ENCODE measurements around the gene SLC52A1.
A peak's percentile ranks its signal among the peaks of the same experiment; 100 is the strongest.
"Not testable (repeated sequence)": the region's sequence is repeated elsewhere in the genome, so short reads cannot be mapped to it uniquely, and the experiment has no call there.

The SLC52A1 gene

DNA sequence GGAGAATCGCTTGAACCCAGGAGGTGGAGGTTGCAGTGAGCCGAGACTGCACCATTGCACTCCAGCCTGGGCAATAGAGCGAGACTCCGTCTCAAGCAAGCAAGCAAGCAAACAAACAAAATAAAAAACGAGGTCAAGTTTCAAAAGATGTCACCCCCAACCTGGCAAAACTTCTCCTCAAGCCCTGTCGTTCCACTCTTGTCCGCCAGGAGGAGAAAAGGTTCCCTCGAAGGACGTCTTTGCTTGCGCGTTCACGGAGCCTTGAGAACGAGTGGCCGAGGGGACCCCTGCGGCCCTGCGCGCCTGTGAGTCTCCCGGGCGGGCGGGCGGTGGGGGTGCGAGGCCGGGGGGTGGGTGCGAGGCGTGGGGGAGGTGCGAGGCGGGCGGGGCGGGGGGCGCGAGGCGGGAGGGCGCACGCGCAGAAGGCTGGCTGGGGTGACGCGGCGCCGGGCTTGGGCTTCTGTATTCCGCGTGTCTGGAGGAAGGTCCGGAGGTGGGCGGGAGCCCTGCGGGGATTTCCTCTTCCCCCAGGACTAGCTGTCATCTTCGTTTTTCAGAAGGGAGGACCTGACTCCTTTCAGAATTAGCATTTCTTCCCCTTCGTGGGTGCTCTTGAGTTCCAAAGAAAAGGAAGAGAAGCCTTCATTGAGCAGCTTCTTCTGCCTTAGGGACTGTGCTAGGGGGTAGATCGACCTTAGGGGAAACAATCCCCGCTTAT lies 3.7 kb downstream of the SLC52A1 start:
- DNase-seq (ENCODE audit: low spot score), result peak; percentile 87

DNA sequence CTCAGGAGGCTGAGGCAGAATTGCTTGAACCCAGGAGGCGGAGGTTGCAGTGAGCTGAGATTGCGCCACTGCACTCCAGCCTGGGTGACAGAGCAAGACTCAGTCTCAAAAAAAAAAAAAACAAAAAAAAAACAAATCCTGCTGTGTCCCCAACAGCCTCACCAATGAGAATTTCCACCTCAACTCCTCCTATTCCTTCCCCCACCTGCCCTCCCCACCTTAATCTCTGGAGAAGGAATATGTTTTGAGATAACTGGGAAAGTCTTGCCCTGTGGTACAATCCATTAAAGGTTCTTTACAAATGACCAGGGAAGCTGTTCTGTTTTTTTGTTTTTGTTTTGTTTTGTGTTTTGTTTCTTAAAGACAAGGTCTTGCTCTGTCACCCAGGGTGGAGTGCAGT lies 5.1 kb downstream of the SLC52A1 start:
- DNase-seq (ENCODE audit: low spot score), result not testable (repeated sequence)

DNA sequence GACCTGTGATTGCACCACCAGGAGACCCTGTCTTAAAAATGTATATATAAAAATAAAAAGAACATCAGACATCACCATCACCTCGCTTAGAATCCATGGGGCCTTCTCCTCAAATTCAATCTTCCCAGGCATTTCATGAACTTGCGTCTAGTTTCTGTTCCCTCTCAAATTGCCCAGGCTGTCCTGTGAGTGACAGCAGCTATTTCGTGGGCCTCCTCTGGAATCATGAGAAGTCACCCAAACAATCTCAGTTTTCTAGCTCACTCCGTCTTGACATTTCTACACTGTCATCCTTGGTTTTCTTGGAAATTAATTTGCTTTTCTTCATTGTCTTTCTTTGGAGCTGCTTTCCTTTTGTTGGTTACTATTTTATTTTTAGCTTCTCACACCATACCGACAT lies 7.3 kb downstream of the SLC52A1 start:
- no peak for DNase-seq (ENCODE audit: low spot score)

DNA sequence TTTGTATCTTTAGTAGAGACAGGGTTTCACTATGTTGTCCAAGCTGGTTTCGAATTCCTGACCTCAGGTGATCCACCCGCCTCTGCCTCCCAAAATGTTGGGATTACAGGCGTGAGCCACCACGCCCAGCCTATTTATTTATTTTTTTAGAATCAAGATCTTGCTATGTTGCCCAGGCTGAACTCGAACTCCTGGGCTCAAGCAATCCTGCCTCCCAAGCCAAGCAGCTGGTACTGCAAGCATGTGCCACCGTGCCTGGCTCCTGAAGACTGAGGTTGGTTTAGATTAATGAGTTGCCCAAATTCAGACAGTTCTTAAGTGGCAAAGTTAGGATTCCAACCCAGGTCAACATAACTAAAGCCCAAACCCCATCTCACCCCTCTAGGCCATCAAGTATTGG lies 7.9 kb downstream of the SLC52A1 start:
- no peak for DNase-seq (ENCODE audit: low spot score)

DNA sequence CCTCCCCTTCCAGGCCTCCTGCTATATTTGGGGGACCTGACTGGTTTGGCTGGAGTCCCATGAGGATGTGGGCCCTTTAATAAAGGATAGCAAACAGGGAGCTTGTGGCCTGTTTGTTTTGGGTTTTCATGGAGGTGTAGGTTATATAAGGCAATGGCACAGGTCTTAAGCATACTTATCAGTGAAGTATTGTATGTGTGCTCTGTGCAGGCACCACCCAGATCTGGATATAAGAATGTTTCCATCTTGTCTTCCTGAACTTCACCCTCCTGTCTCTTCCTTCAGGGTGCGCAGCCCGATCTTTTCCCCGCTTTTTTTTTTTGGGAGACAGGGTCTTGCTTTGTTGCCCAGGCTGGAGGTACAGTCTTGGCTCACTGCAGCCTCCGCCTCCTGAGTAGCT lies 10.6 kb downstream of the SLC52A1 start:
- DNase-seq (ENCODE audit: low spot score), result no peak

DNA sequence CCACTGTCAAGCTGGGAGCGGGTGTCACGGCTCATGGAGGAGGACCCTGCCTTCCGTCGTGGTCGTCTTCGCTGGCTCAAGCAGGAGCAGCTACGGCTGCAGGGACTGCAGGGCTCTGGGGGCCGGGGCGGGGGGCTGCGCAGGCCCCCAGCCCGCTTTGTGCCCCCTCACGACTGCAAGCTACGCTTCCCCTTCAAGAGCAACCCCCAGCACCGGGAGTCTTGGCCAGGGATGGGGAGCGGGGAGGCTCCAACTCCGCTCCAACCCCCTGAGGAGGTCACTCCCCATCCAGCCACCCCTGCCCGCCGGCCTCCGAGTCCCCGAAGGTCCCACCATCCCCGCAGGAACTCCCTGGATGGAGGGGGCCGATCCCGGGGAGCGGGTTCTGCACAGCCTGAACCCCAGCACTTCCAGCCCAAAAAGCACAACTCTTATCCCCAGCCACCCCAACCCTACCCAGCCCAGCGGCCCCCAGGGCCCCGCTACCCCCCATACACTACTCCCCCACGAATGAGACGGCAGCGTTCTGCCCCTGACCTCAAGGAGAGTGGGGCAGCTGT lies 11.6 kb downstream of the SLC52A1 start:
- DNase-seq (ENCODE audit: low spot score), result no peak

DNA sequence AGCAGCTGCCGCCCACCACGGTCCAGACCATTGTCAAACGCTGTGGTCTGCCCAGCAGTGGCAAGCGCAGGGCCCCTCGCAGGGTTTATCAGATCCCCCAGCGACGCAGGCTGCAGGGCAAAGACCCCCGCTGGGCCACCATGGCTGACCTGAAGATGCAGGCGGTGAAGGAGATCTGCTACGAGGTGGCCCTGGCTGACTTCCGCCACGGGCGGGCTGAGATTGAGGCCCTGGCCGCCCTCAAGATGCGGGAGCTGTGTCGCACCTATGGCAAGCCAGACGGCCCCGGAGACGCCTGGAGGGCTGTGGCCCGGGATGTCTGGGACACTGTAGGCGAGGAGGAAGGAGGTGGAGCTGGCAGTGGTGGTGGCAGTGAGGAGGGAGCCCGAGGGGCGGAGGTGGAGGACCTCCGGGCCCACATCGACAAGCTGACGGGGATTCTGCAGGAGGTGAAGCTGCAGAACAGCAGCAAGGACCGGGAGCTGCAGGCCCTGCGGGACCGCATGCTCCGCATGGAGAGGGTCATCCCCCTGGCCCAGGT lies 13.0 kb downstream of the SLC52A1 start:
- no peak for DNase-seq (ENCODE audit: low spot score)

DNA sequence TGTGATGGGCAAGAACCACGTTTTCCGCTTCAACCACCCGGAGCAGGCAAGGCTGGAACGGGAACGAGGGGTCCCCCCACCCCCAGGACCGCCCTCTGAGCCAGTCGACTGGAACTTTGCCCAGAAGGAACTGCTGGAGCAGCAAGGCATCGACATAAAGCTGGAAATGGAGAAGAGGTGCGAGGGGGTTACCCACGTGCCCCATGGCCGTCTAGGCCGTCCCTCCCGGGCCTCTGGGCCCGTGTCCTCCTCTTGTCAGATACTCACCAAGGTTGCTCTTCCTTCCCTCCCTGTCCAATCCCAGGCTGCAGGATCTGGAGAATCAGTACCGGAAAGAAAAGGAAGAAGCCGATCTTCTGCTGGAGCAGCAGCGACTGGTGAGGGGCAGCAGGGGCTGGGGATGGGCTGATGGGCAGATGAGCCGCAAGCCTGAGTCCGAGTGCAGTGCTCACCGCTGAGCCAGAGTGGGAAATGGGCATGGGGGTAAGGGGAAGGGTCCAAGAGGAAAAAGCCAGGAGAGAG lies 14.7 kb downstream of the SLC52A1 start:
- no peak for DNase-seq (ENCODE audit: low spot score)

DNA sequence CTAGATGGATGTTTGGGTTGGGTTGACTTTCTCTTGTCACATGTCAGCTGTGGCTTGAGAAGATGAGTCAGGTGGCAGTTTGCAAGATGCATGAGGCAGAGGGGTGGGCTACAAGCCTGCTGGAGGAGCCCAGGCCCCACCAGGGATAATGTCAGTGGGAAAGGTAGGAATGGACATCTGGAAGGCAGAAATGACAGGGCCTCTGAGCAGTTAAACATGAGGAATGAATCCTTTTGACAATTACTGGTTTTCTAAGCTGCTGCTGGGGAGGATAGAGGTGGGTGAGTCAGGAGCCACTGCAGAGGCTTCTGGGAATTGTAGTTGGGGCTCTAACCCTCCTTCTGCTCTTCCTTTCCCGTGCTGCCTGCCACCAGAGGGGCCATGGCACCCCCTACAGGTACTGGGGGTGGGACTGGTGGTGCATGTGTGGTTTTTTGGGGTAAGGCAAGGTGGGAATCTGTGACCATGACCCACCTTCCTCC lies 15.7 kb downstream of the SLC52A1 start:
- DNase-seq (ENCODE audit: low spot score), result peak; percentile 40

DNA sequence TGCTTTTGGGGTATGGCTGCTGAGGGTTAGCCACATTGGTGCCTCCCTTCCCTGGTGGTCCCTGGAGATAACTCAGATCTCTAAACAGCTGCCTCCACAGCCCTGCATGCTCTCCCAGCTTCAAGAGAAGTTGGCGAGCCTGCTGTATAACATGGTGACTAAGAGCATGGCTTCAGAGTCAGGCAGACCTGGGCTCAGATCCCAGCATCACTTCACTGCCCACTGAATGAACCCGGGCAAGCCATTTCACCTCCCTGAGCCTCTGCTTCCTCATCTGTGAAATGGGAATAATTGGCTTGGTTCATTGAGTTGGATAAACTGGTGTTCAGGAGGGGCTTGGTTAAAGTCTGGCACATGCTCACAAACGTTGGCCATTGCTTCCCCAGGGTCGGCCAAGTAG lies 20.9 kb downstream of the SLC52A1 start:
- no peak for DNase-seq (ENCODE audit: low spot score)

DNA sequence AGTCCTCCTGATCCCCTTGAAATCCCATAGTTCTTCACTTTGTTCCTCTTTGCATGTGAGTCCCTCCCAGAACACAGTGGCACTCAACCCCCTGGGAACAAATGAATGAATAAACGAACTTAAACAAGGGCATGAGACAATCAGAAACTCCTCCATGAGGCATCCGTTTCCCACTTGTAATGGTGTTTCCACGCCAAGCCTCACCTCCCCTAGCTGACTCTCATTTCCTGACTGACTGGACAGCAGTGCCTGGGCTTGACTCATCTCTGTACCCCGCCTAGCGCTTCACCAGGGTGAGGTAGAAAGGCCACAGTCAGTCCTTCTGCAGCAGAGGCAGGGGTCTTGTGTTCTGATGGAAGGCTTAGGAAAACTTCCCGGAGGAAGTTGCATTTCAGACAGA lies 23.3 kb downstream of the SLC52A1 start:
- no peak for DNase-seq (ENCODE audit: low spot score)

DNA sequence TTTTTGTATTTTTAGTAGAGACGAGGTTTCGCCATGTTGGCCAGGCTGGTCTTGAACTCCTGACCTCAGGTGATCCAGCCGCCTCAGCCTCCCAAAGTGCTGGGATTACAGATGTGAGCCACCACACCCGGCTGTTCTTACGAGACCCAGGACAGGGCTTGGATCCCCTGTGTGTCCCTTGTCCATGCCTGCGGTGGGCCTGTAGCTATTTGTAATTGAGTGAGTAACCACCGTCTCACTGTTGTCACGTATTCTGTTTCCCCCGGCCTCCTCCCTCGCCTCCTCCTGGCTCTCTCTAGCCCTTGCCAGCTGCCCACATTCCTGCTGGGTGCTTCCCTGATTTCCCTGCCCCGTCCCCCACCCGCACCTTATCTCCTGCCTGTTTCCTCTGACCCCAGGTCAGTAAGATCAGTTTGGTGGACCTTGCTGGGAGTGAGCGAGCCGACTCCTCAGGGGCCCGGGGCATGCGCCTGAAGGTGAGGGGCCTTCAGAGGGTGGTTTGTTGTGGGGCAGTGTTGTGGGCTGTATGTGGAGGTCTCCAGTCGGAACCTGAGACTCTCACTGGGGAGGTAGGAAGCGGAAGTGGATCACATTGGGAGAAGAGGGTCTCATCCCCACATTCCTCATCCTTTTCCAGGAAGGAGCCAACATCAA lies 31.9 kb downstream of the SLC52A1 start:
- no peak for DNase-seq (ENCODE audit: low spot score)

DNA sequence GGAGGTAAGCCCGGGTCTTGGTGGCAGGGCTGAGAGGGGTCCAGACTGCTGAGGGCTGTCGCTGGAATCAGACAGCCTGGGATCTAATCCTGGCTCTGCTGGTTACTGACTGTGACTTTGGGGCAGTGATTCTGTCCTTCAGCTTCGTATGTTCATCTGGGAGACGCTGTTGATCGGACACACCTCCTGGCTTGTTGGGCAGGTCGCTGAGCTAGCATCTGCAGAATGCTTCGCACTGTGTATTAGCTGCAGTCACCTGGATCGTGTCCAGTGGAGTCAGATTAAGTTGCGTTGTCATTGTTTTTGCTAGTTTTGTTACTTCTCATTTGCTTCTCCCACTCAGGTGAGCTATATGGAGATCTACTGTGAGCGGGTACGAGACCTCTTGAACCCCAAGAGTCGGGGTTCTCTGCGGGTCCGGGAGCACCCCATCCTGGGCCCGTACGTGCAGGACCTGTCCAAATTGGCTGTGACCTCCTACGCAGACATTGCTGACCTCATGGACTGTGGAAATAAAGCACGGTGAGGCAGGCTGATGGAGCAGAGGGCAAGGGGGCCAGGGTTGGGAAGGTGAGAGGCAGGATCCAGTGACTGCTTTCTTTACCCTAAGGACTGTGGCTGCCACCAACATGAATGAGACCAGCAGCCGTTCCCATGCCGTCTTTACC lies 33.0 kb downstream of the SLC52A1 start:
- no peak for DNase-seq (ENCODE audit: low spot score)

DNA sequence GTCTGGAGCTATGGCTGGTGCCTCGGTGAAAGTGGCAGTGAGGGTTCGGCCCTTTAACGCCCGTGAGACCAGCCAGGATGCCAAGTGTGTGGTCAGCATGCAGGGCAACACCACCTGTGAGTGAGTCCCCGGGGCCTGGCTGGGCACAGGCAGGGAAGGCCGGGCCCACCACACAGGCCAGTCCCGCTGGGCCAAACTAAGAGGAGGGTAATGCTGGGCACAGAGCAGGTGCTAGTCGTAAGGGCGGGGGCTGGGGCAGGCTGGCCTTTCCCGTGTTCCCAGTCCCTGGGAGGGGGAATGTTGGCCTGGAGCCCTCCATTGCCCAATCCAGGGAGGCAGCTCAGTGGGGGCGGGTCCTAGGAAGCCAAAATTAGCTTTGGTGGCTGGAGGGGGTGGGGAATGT lies 35.0 kb downstream of the SLC52A1 start:
- DNase-seq (ENCODE audit: low spot score), result no peak

DNA sequence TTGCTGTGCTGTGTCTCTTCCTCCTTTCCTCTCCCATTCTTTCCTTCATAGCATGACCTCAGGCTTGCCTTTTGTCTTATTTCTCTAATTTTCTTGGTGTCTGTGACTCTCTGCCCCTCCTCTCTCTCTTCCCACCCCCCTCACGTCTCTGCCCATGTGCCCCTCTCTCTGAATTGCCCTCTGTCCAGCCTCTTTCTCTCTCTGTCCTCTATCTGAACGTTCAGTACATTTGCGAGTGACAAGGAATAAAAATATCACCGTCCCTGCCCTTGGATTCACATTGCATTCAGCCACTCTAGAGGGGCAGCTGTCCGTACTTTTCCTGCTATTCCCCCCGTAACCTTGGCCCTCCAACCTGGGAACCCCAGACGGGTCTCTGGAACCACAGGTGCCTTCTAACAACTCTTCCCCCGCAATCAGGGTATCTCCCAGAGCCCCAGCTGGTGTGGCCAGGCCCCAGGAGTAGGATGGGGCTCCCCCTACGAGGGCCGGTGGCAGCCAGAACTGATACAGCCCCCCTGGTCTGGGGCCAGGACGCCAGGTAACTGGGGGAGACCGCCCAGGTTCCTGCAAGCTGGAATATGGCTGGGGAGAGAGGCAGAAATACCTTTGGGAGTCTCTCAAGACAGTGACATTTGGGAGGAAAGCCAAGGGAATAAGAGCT lies 35.7 kb downstream of the SLC52A1 start:
- no peak for DNase-seq (ENCODE audit: low spot score)

DNA sequence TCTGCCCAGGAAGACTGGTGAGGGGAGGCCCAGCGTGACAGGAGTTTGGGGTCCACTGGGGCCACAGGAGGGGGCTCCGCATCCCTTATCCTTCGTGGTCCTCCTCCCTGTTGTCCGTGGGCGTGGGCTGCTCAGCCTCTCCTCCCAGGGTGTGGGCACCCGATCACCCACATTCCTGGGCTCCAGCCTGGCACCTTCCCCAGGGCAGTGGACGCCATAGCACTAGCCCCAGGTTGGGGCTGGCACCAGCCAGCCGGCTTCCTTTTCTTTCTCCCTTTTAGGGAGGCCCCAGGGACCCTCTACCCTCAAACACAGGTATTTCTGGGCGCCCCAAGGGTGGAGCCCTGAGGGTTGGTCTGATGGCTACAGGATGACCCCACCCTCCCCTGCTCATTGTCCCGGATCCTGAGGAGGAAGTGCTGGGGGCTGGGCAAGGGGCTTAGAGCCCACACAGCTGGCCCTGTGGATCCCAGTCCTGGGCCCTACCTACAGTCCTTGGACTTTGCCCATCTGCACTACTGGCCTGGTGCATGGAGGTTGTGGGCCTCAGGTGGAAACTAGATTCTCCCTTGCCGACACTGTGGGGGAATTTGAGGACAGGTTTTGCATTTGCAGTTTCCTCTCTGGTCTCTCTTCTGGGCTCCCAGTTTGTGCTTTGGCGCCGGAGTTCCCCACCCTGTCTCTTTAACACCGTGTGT lies 36.3 kb downstream of the SLC52A1 start:
- no peak for DNase-seq (ENCODE audit: low spot score)

DNA sequence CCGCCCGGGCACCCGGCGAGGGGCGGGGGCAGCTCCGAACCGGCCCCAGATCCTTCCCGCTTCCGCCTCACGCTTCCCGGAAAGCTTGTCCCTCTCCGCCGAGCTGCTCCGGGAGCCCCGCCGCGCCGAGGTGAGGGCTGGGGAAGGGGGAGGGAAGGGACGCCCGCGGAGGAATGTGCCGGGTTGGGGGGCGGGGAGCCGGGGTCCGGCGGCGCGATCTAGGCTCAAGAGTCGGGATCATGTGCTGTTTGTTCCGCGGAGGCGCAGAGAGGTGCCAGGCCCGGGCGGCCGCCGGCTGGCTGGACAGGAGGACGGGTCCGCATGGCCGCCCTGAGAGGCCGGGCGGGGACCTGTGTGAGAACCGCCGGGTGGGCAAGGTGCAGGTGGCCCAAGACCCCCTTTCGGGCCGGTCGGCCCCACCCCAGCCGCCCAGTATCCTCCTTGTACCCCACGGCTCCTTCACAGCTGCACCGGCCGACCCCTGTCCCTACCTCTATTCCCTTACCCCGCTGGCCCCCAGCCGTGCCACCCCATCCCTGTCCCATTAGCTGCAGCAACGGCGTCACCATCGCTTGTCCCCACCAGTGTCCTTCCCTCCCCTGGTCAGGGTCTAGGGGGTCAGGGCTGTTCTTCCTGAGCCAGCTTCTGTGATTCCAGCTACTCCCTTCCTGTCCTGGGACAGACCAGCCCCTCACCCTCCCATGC lies 37.0 kb downstream of the SLC52A1 start:
- DNase-seq (ENCODE audit: low spot score), result no peak

DNA sequence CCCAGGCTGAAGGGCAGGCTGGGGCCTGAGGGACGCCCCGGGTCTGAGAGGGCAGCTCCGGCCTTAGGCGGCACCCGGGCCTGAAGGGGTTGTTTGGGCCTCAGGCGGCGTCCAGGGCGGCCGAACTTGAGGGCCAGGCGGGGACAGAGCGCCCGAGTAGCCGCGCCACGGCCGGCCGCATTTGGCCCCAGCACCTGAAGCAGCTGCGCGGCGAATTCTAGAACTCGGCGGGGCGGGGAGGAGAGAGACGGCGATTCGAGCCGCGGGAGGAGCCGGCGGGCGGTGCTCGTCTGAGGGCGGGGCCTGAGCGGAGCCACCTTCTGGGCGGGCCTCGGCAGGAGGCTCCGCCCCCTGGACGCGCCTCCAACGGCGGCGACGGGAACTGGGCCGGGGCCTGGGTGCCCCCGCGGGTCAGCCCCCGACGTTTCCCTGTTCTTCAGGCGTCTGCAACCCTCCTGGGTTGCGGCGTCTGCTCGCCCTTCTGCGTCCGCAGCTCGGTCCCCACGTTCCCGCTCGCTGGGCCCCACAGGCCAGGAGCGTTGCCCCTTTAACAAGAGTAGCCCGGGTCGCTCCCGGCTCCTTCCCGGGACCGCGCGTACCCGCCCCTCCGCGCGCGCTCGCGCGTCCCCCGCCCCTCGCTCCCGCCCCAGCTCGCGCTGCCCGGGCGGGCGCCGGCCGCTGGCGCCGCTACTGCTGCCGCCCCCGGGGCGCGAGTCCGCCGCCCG lies 37.8 kb downstream of the SLC52A1 start, which contains the start of the genes INCA1 and KIF1C:
INCA1 (minus strand) TSS at position 221 of the 725 bp plus-strand sequence. CDS start 3,085 bp downstream, outside the sequence.
KIF1C (plus strand) TSS at position 649 of the 725 bp plus-strand sequence. CDS start 2,297 bp downstream, outside the sequence.
- DNase-seq (ENCODE audit: low spot score), result peak; percentile 90

DNA sequence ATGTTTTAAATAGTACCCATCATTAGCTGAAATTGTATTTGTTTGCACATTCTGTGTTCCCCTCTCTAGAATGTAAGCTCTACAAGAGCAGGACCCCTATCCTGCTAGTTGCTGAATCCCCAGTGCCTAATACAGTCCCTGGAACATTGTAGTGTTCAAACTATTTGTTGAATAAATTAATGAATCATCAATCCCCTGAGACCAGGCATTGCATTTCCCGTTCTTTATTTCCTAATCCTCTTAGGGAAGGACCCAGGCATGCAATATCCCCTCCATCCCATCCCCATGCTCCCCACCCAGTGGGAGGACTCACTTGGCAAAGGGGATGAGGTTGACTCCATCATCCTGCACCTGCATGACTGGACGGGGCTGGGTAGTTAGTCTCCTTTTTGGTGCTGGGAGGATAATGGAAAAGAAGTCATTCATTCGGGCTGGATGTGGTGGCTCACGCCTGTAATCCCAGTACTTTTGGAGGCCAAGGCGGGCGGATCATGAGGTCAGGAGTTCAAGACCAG lies 41.1 kb downstream of the SLC52A1 start:
- DNase-seq (ENCODE audit: low spot score), result no peak
